Parathyroid adenoma (tissue), 2 donors: Measurements from ENCODE around the gene KLK3.

Experiments
- H2AFZ ChIP-seq: fragments of 300-600 bp; sonication (generic); one replicate; pipeline ENCODE4 v1.7.0; 2017; ENCODE audit warnings: antibody characterized with exemption, mild to moderate bottlenecking
- H3K27ac ChIP-seq: fragments of 300-600 bp; sonication (generic); one replicate; pipeline ENCODE4 v1.7.0; 2017
- H3K27me3 ChIP-seq: fragments of 300-600 bp; sonication (generic); one replicate; pipeline ENCODE4 v1.7.0; 2017; ENCODE audit warnings: low read length; ENCODE audit not compliant: control insufficient read depth, insufficient read depth
- H3K36me3 ChIP-seq: fragments of 300-600 bp; sonication (generic); one replicate; pipeline ENCODE4 v1.7.0; 2017; ENCODE audit warnings: low read length; ENCODE audit not compliant: control insufficient read depth, insufficient read depth
- H3K4me1 ChIP-seq: fragments of 300-600 bp; sonication (generic); one replicate; pipeline ENCODE4 v1.7.0; 2017; ENCODE audit warnings: control low read depth
- H3K4me2 ChIP-seq: fragments of 300-600 bp; sonication (generic); one replicate; pipeline ENCODE4 v1.7.0; 2017; ENCODE audit warnings: low read length
- H3K4me3 ChIP-seq: fragments of 300-600 bp; sonication (generic); one replicate; pipeline ENCODE4 v1.7.0; 2017; ENCODE audit warnings: low read depth, low read length
- H3K79me2 ChIP-seq: fragments of 300-600 bp; sonication (generic); one replicate; pipeline ENCODE4 v1.7.0; 2017; ENCODE audit warnings: control low read depth
- H3K9ac ChIP-seq: fragments of 300-600 bp; sonication (generic); one replicate; pipeline ENCODE4 v1.7.0; 2017; ENCODE audit warnings: mild to moderate bottlenecking
- H3K9me3 ChIP-seq: fragments of 300-600 bp; sonication (generic); one replicate; pipeline ENCODE4 v1.7.0; 2017; ENCODE audit warnings: low read length; ENCODE audit not compliant: control insufficient read depth
- TF ChIP-seq, protein P1 (sequence below): fragments of 300-600 bp; sonication (generic); IDR thresholded peaks from one replicate; pipeline ENCODE4 v1.7.0; 2017; ENCODE audit warnings: antibody characterized with exemption, mild to moderate bottlenecking
- donor health status: primary hyperparathyroidism.

Gene KLK3

DNA sequence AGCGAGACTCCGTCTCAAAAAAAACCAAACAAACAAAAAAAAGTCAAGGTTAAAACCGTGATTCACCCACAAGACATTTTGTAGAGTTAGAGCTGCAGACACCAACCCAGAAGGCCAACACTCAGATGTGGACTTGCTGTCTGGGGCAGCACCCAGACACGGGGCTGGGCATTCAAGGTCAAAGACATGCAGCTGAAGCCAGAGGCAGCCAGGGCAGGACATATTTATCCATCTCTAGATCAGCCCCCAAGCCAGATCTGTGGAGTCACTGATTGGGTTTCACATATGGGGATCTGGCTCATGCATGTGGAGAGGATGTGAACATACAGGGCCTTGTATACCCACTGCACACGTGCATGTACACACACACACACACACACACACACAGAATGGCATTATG, 24.9 kb upstream of the KLK3 start:
- H3K36me3 ChIP-seq, result no peaks in the 10 kb centered on the region
- H3K9ac ChIP-seq, result no peak overlapping the region
- TF ChIP-seq, protein P1, sequence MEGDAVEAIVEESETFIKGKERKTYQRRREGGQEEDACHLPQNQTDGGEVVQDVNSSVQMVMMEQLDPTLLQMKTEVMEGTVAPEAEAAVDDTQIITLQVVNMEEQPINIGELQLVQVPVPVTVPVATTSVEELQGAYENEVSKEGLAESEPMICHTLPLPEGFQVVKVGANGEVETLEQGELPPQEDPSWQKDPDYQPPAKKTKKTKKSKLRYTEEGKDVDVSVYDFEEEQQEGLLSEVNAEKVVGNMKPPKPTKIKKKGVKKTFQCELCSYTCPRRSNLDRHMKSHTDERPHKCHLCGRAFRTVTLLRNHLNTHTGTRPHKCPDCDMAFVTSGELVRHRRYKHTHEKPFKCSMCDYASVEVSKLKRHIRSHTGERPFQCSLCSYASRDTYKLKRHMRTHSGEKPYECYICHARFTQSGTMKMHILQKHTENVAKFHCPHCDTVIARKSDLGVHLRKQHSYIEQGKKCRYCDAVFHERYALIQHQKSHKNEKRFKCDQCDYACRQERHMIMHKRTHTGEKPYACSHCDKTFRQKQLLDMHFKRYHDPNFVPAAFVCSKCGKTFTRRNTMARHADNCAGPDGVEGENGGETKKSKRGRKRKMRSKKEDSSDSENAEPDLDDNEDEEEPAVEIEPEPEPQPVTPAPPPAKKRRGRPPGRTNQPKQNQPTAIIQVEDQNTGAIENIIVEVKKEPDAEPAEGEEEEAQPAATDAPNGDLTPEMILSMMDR, result no peak
- H3K79me2 ChIP-seq, result no peaks in the 10 kb centered on the region
- H3K9me3 ChIP-seq, result no peaks in the 10 kb centered on the region
- no peak overlapping the region for H3K4me3 ChIP-seq
- H3K4me1 ChIP-seq, result no peaks in the 10 kb centered on the region
- no peak overlapping the region for H2AFZ ChIP-seq
- H3K4me2 ChIP-seq, result no peak overlapping the region
- H3K27ac ChIP-seq, result no peak overlapping the region
- H3K27me3 ChIP-seq, result no peaks in the 10 kb centered on the region

DNA sequence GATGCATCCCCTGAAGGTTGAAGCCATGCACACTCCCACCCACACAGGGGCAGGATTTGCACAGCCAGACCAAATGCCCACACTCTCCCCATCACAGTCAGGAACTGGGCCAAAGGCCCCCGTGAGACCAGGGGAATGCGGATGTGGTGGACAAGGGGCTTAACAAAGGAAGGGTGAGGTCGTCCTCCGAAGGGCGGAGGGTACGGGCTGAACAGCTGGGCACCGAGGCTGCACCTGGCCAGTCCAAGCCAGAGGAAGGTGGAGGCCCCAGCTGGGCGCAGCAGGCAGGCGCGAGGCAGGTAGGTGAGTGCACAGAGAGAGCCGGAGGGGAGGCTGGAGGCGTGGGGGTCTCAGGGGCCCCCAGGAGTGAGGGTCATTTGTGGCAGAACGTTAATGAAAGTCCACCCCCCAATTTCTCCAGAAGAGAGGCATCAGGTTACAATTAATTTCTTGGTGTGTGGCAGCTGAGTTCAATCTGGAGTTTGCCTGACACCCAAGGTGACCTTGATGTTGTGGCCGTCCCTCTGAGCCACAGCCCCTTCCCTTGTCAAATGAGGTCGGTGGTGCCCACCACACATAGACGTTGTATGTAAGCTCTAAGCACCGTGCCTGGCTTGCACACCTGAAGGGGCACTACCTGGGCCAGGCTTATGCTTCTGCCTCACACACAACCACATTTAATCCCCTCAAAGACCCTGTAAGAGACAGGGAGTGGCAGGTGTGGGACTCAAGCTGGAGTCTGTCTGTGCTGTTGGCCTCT, 24.3 kb upstream of the KLK3 start:
- Histone ChIP-seq H3K27me3 (no peaks in the 10 kb centered on the region), H3K36me3 (no peaks in the 10 kb centered on the region), H3K4me1 (no peaks in the 10 kb centered on the region), H3K4me2 (no peak overlapping the region), H3K4me3 (no peak overlapping the region), H3K79me2 (no peaks in the 10 kb centered on the region), H3K27ac (no peak overlapping the region), H2AFZ (no peak overlapping the region), H3K9me3 (no peaks in the 10 kb centered on the region), H3K9ac (no peak overlapping the region)
- TF ChIP-seq, protein P1, result no peak

DNA sequence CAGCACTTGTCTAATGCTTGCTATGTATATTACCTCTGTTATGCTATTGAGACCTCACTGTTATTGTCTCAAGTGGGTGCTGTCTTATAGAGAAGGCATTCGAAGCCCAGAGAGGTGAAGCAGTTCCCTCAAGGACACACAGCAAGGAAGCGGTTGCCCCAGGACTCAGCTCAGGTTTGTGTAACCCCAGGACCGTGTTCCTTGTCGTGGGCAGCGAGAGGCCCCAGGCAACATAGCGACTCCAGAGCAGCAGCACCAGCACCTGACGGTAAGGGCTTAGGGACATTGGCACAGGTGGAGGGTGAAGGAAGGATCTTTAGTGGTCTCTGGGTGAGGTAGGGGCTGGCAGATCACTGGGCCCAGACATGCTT, 23.7 kb upstream of the KLK3 start:
- H3K9ac ChIP-seq, result no peak overlapping the region
- no peak overlapping the region for H3K27ac ChIP-seq
- no peaks in the 10 kb centered on the region for H3K27me3 ChIP-seq
- no peaks in the 10 kb centered on the region for H3K9me3 ChIP-seq
- H3K4me1 ChIP-seq, result no peaks in the 10 kb centered on the region
- H3K79me2 ChIP-seq, result no peaks in the 10 kb centered on the region
- no peak overlapping the region for H3K4me2 ChIP-seq
- H2AFZ ChIP-seq, result no peak overlapping the region
- H3K36me3 ChIP-seq, result no peaks in the 10 kb centered on the region
- H3K4me3 ChIP-seq, result no peak overlapping the region
- TF ChIP-seq, protein P1, result no peak

DNA sequence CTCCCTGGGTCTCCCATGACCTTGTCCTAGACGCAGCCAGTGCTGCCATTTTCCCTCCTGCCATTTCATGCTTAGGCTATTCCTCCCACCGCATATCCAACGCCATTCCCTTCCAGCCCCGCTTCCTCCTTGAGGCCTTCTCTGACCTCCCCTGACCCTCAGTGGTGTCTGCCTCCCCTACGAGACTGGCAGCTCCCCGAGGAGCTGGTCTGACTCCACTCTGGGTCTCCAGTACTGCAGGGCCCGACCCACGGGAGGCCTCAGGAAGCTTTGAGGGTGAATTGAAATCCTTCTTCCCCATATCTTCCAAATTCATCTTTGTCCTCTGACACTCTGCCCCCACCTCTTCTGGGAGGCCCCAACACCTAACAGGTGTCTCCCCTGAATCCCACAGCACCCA, 22.0 kb upstream of the KLK3 start:
- Histone ChIP-seq H3K36me3 (no peaks in the 10 kb centered on the region), H3K4me1 (no peaks in the 10 kb centered on the region), H3K4me2 (no peak overlapping the region), H2AFZ (no peak overlapping the region), H3K27me3 (no peaks in the 10 kb centered on the region), H3K79me2 (no peaks in the 10 kb centered on the region), H3K4me3 (no peak overlapping the region), H3K27ac (no peak overlapping the region), H3K9me3 (no peaks in the 10 kb centered on the region), H3K9ac (no peak overlapping the region)
- TF ChIP-seq, protein P1, result no peak
